Tibial nerve (tissue), 4 donors: ENCODE results near the gene RASAL3. TPM values are rescaled to one million over a fixed set of nuclear protein-coding genes. Genes with fewer than 3 reads are reported as not detected.

ENCODE experiments used
- DNase-seq, 2 donors: peaks; one replicate each; pipeline ENCODE4 v3.0.0-alpha.2; 2019; ENCODE audit warnings: low spot score in 2 of 2
- H3K27ac ChIP-seq, 4 donors: fragments of 200-600 bp; sonication (generic) in 3 of 4; one replicate each; pipeline ENCODE4 v1.5.1; 2017 to 2019; ENCODE audit warnings: mild to moderate bottlenecking in 1 of 4
- H3K27me3 ChIP-seq, 2 donors: fragments of 200-600 bp; sonication (generic) in 1 of 2; one replicate each; pipeline versions ENCODE4 v1.5.1 to v1.6.0; 2017 to 2019
- H3K36me3 ChIP-seq, 3 donors: fragments of 200-600 bp; sonication (generic); one replicate each; pipeline ENCODE4 v1.5.1; 2018 to 2019
- H3K4me1 ChIP-seq, 4 donors: fragments of 200-600 bp; sonication (generic) in 3 of 4; one replicate each; pipeline ENCODE4 v1.5.1; 2017 to 2019
- H3K4me3 ChIP-seq, 4 donors: fragments of 200-600 bp; sonication (generic) in 3 of 4; one replicate each; pipeline ENCODE4 v1.5.1; 2017 to 2019; ENCODE audit warnings: mild to moderate bottlenecking in 1 of 4, moderate library complexity in 1 of 4
- H3K9me3 ChIP-seq, 4 donors: fragments of 200-600 bp; sonication (generic) in 3 of 4; one replicate each; pipeline ENCODE4 v1.5.1; 2017 to 2019
- EP300 ChIP-seq, 2 donors: sonication (generic); formaldehyde crosslinking; IDR thresholded peaks; one replicate each; pipeline ENCODE4 v1.6.1; 2017; ENCODE audit warnings: antibody characterized with exemption in 2 of 2, mild to moderate bottlenecking in 1 of 2
- POLR2A ChIP-seq, 2 donors: fragments of 450-650 bp; IDR thresholded peaks; one replicate each; pipeline ENCODE4 v1.6.1; 2017; ENCODE audit warnings: antibody characterized with exemption in 2 of 2, mild to moderate bottlenecking in 2 of 2, moderate library complexity in 2 of 2
- WGBS, 2 donors: methylation state at CpG; one replicate each; pipeline ENCODE4 v1.1.5; 2018; 5-methylcytosine and 5-hydroxymethylcytosine counted together
- total RNA-seq, 4 donors: library from RNA; depleted of rRNA; stranded (reverse); fragments of >200 nt; gene quantifications; one replicate each; pipeline ENCODE4 v1.1.0, GENCODE V29; 2016
- TF ChIP-seq, protein P1 (sequence below), 5 experiments: fragments of 200-600 bp in 3 of 5; fragments of 450-650 bp in 2 of 5; sonication (generic) in 3 of 5; IDR thresholded peaks; one replicate each; pipeline ENCODE4 v1.5.1; 2016 to 2019; ENCODE audit warnings: antibody characterized with exemption in 5 of 5, mild to moderate bottlenecking in 3 of 5, moderate library complexity in 2 of 5

Gene RASAL3
- total RNA-seq, 4 donors from 2014 or later: 2.9 to 6.6 (median 4.3) TPM

DNA sequence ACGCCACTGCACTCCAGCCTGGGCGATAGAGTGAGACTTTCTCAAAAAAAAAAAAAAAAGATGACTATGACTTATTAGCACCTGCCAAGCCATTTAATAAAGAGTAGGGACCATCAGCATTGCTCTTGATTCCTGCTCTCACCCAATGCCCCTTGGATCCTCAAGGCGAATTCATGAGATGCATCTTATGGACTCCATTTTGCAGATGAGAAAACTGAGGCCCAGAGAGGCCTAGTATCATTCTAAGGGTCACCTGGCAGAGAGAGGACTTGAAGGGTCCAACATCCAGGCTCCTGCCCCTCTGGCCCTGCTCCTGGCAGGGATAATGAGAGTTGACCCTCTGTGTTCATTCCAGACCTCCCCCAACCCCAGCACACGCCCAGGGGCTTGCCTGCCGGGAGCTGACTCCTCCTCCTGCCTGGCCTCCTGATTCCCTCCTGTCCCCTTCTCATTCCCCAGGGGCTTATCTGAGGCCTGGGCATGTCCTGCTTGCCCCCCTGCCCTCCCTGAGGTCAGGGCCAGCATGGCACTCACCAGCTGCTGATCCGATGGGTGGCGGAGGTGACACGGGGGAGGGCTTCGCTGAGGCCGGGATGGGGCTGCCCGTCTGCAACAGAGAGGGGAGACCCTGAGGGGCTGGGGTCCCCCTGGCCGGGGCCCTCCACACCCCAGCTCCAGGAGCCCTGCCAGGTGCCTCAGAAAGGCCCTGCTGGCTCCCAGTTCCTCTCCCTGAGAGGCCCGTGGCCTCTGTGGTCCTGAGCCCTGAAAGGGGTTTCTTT, 22.0 kb downstream of the RASAL3 start:
- H3K9me3 ChIP-seq: no peaks in the 10 kb centered on the region
- no peak for DNase-seq
- H3K27ac ChIP-seq: no peak overlapping the region

GRCh38 chr19:15441317-15441716, 23.0 kb downstream of the RASAL3 start:
- WGBS, 2 donors: 83 to 87% methylated on average over 3 of the region's 3 CpGs
- Histone ChIP-seq H3K4me3 (no peak overlapping the region), H3K27ac (no peak overlapping the region), H3K27me3 (no peaks in the 10 kb centered on the region), H3K9me3 (no peaks in the 10 kb centered on the region), H3K36me3 (peaks cover 0 to 65% (median 0%) of the 10 kb centered on the region in 3 donors), H3K4me1 (peaks cover 0 to 7% (median 0%) of the 10 kb centered on the region in 4 donors)
- DNase-seq: no peak
- TF ChIP-seq, protein P1, sequence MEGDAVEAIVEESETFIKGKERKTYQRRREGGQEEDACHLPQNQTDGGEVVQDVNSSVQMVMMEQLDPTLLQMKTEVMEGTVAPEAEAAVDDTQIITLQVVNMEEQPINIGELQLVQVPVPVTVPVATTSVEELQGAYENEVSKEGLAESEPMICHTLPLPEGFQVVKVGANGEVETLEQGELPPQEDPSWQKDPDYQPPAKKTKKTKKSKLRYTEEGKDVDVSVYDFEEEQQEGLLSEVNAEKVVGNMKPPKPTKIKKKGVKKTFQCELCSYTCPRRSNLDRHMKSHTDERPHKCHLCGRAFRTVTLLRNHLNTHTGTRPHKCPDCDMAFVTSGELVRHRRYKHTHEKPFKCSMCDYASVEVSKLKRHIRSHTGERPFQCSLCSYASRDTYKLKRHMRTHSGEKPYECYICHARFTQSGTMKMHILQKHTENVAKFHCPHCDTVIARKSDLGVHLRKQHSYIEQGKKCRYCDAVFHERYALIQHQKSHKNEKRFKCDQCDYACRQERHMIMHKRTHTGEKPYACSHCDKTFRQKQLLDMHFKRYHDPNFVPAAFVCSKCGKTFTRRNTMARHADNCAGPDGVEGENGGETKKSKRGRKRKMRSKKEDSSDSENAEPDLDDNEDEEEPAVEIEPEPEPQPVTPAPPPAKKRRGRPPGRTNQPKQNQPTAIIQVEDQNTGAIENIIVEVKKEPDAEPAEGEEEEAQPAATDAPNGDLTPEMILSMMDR (IDR thresholded peaks at IDR 0.05): no peak
- no peak for TF ChIP-seq EP300 (IDR thresholded peaks at IDR 0.05)
- TF ChIP-seq POLR2A (IDR thresholded peaks at IDR 0.05): no peak

More for the DNA sequence above, 22.0 kb downstream of the RASAL3 start:
- H3K27me3 ChIP-seq: no peaks in the 10 kb centered on the region
- H3K4me3 ChIP-seq: no peak overlapping the region
- H3K4me1 ChIP-seq: peaks cover 0 to 7% (median 0%) of the 10 kb centered on the region in 4 donors
- H3K36me3 ChIP-seq: peaks cover 0 to 61% (median 0%) of the 10 kb centered on the region in 3 donors
- WGBS, 2 donors: 79 to 82% methylated on average over 12 to 13 of the region's 13 CpGs
- TF ChIP-seq, protein P1 (IDR thresholded peaks at IDR 0.05): no peak
- no peak for TF ChIP-seq EP300 (IDR thresholded peaks at IDR 0.05)
- no peak for TF ChIP-seq POLR2A (IDR thresholded peaks at IDR 0.05)

- TF ChIP-seq POLR2A (IDR thresholded peaks at IDR 0.05) (no peak), EP300 (IDR thresholded peaks at IDR 0.05) (no peak)
- TF ChIP-seq, protein P1 (IDR thresholded peaks at IDR 0.05): no peak
- no peak overlapping the region for H3K4me3 ChIP-seq
- H3K9me3 ChIP-seq: no peaks in the 10 kb centered on the region
- peaks cover 0 to 53% (median 0%) of the 10 kb centered on the region in 3 donors for H3K36me3 ChIP-seq
- H3K27ac ChIP-seq: no peak overlapping the region
- H3K27me3 ChIP-seq: no peaks in the 10 kb centered on the region
- WGBS, 2 donors: 82 to 89% methylated on average over 11 to 37 of the region's 38 CpGs
- DNase-seq: no peak
- H3K4me1 ChIP-seq: peaks cover 0 to 7% (median 0%) of the 10 kb centered on the region in 4 donors
Observed at GRCh38 chr19:15439821-15440641, 24.3 kb downstream of the RASAL3 start.

- Histone ChIP-seq H3K27ac (no peak overlapping the region), H3K4me3 (no peak overlapping the region), H3K4me1 (peaks cover 0 to 7% (median 0%) of the 10 kb centered on the region in 4 donors), H3K9me3 (no peaks in the 10 kb centered on the region), H3K36me3 (peaks cover 0 to 50% (median 0%) of the 10 kb centered on the region in 3 donors), H3K27me3 (no peaks in the 10 kb centered on the region)
- TF ChIP-seq POLR2A (IDR thresholded peaks at IDR 0.05): no peak
- TF ChIP-seq EP300 (IDR thresholded peaks at IDR 0.05): no peak
- TF ChIP-seq, protein P1 (IDR thresholded peaks at IDR 0.05): no peak
- 66% methylated on average over 25 of the region's 25 CpGs for WGBS, 2 donors
- no peak for DNase-seq
Observed at GRCh38 chr19:15439078-15439799, 25.1 kb downstream of the RASAL3 start.
